Stomach (tissue), 9 donors: Measurements from ENCODE around the gene PPP2R3B. TPM values are rescaled to one million over a fixed set of nuclear protein-coding genes. Genes with fewer than 3 reads are reported as not detected.
"Not testable (repeated sequence)": the region's sequence is repeated elsewhere in the genome, so short reads cannot be mapped to it uniquely, and the experiment has no call there.

Experiments
- DNase-seq, 2 donors: peaks; one replicate each; pipeline versions ENCODE4 v3.0.0 to v3.0.0-alpha.2; 2013 to 2019
- H3K27ac ChIP-seq, 5 donors: fragments of 200-600 bp in 4 of 5; sonication (generic) in 4 of 5; one replicate each; pipeline ENCODE4 v1.5.1; 2013 to 2019; ENCODE audit warnings: mild to moderate bottlenecking in 1 of 5, moderate library complexity in 1 of 5
- H3K27me3 ChIP-seq, 3 donors: fragments of 200-600 bp; sonication (generic); one replicate each; pipeline ENCODE4 v1.5.1; 2017 to 2019; ENCODE audit warnings: mixed run types in 1 of 3
- H3K36me3 ChIP-seq, 4 donors: fragments of 200-600 bp; sonication (generic); 1 replicate in 3 of 4; 2 replicates in 1 of 4; pipeline ENCODE4 v1.5.1; 2016 to 2019
- H3K4me1 ChIP-seq, 4 donors: fragments of 200-600 bp; sonication (generic); one replicate each; pipeline ENCODE4 v1.5.1; 2016 to 2019
- H3K4me3 ChIP-seq, 4 donors: fragments of 200-600 bp; sonication (generic) in 3 of 4; one replicate each; pipeline ENCODE4 v1.5.1; 2016 to 2019; ENCODE audit warnings: mild to moderate bottlenecking in 1 of 4
- H3K9me3 ChIP-seq, 4 donors: fragments of 200-600 bp; sonication (generic); one replicate each; pipeline ENCODE4 v1.5.1; 2016 to 2019
- EP300 ChIP-seq: sonication (generic); formaldehyde crosslinking; IDR thresholded peaks from one replicate; pipeline ENCODE4 v1.6.1; 2017; ENCODE audit warnings: antibody characterized with exemption
- POLR2A ChIP-seq, 4 donors: fragments of 450-650 bp; IDR thresholded peaks; one replicate each; pipeline ENCODE4 v1.6.1; 2016; ENCODE audit warnings: antibody characterized with exemption in 4 of 4, control low read depth in 2 of 4, mild to moderate bottlenecking in 1 of 4, moderate library complexity in 1 of 4
- POLR2AphosphoS5 ChIP-seq, 3 donors: sonication (generic); formaldehyde crosslinking; IDR thresholded peaks; one replicate each; pipeline ENCODE4 v1.6.1; 2016; ENCODE audit warnings: antibody characterized with exemption in 3 of 3
- WGBS, 5 donors: extraction: QIAGEN DNeasy Blood & Tissue Kit in 3 of 5; methylation state at CpG; one replicate each; pipeline versions ENCODE4 v1.1.5 to v1.1.7; 2013 to 2018; 5-methylcytosine and 5-hydroxymethylcytosine counted together
- intact Hi-C: fragments of 100-400 bp; cut with DNase I; formaldehyde crosslinking; loops from one replicate; pipeline ENCODE4 v1.15.1; 2023; ENCODE audit warnings: low total_unique reads
- polyA plus RNA-seq, 3 donors: library from polyadenylated mRNA; stranded (reverse); fragments of 200-250 nt; gene quantifications; one replicate each; pipeline ENCODE4 v1.2.3, GENCODE V29; 2013
- total RNA-seq, 5 donors: library from RNA; depleted of rRNA; stranded (reverse); fragments of >200 nt; gene quantifications; one replicate each; pipeline versions ENCODE4 v1.1.0 to v1.2.3, GENCODE V29; 2014 to 2016
- TF ChIP-seq, protein P1 (sequence below), 7 experiments: fragments of 450-650 bp in 4 of 7; fragments of 200-600 bp in 3 of 7; sonication (generic) in 3 of 7; IDR thresholded peaks; one replicate each; pipeline ENCODE4 v1.5.1; 2016 to 2019; ENCODE audit warnings: antibody characterized with exemption in 7 of 7, control low read depth in 2 of 7, mild to moderate bottlenecking in 1 of 7
- donor health status: healthy with polysubstance abuse.
- donor health status: Bipolar disorder and iron deficiency.
- donor health status: healthy.

PPP2R3B gene
- total and polyA plus RNA-seq, 8 donors: 5.3 to 31.7 (median 15.0) TPM

DNA sequence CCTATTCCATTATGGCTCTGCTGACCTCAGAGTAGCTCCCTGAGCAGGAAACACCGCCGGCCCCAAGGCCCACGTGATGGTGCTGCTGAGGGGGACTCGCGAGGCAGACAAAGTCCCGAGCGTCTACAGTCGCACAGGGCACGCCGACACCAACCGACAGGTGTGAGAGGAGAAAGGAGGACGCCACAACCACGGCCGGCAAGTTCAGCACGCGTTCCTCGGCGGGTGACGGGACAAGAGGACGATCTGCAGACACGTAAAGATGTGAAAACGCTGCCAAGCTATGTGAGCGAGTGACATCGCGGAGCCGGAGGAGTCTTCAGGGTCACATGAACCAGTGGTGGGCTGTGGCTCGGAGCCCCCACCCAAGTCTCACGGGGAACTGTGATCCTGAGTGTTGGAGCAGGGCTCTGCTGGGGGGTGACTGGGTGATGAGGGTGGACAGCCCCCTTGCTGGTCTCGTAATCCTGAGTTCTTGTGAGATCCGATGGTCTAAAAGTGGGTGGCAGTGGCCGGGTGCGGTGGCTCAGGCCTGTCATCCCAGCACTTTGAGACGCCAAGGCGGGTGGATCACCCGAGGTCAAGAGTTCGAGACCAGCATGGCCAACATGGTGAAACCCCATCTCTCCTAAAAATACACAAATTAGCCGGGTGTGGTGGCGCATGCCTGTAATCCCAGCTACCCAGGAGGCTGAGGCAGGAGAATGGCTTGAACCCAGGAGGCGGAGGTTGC is 34.0 kb downstream of the PPP2R3B start:
- DNase-seq: no peak
- 96 to 98% (median 97%) methylated on average over 38 to 39 of the region's 39 CpGs for WGBS, 5 donors
- intact Hi-C loops: no loop called here
- H3K36me3 ChIP-seq: peaks cover 0 to 21% (median 7%) of the 10 kb centered on the region in 4 donors
- H3K9me3 ChIP-seq: no peaks in the 10 kb centered on the region
- H3K4me3 ChIP-seq: no peak overlapping the region
- H3K27ac ChIP-seq: no peak overlapping the region
- H3K27me3 ChIP-seq: no peaks in the 10 kb centered on the region
- H3K4me1 ChIP-seq: no peaks in the 10 kb centered on the region
- TF ChIP-seq, protein P1, sequence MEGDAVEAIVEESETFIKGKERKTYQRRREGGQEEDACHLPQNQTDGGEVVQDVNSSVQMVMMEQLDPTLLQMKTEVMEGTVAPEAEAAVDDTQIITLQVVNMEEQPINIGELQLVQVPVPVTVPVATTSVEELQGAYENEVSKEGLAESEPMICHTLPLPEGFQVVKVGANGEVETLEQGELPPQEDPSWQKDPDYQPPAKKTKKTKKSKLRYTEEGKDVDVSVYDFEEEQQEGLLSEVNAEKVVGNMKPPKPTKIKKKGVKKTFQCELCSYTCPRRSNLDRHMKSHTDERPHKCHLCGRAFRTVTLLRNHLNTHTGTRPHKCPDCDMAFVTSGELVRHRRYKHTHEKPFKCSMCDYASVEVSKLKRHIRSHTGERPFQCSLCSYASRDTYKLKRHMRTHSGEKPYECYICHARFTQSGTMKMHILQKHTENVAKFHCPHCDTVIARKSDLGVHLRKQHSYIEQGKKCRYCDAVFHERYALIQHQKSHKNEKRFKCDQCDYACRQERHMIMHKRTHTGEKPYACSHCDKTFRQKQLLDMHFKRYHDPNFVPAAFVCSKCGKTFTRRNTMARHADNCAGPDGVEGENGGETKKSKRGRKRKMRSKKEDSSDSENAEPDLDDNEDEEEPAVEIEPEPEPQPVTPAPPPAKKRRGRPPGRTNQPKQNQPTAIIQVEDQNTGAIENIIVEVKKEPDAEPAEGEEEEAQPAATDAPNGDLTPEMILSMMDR (IDR thresholded peaks at IDR 0.05): no peak
- TF ChIP-seq EP300: no peak
- TF ChIP-seq POLR2A (IDR thresholded peaks at IDR 0.05): no peak
- TF ChIP-seq POLR2AphosphoS5 (IDR thresholded peaks at IDR 0.05): no peak

DNA sequence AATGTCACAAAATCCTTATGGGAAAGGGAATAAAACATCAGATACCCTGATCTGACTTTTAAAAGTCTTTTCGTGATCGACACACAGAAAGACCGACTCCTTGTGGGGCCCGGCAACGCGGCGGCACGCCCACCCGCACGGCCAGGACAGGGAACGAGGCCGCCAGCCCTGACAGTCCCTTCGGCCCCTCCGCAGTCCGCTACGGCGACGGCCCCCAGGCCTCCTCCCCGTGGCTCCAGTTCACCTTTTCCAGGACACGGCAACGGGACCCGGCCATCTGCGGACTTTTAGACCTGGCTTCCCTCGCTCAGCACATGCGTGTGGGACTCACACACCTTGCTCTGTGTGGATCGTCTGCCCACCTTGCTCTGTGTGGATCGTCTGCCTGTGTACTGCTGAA is 34.5 kb downstream of the PPP2R3B start:
- Histone ChIP-seq H3K27me3 (no peaks in the 10 kb centered on the region), H3K4me3 (no peak overlapping the region), H3K36me3 (peaks cover 0 to 21% (median 7%) of the 10 kb centered on the region in 4 donors), H3K27ac (no peak overlapping the region), H3K9me3 (no peaks in the 10 kb centered on the region), H3K4me1 (no peaks in the 10 kb centered on the region)
- TF ChIP-seq POLR2AphosphoS5 (IDR thresholded peaks at IDR 0.05): no peak
- TF ChIP-seq EP300: no peak
- TF ChIP-seq, protein P1 (IDR thresholded peaks at IDR 0.05): no peak
- TF ChIP-seq POLR2A (IDR thresholded peaks at IDR 0.05): no peak
- 96 to 98% (median 97%) methylated on average over 25 to 27 of the region's 27 CpGs for WGBS, 5 donors
- no peak for DNase-seq
- intact Hi-C loops: no loop called here

DNA sequence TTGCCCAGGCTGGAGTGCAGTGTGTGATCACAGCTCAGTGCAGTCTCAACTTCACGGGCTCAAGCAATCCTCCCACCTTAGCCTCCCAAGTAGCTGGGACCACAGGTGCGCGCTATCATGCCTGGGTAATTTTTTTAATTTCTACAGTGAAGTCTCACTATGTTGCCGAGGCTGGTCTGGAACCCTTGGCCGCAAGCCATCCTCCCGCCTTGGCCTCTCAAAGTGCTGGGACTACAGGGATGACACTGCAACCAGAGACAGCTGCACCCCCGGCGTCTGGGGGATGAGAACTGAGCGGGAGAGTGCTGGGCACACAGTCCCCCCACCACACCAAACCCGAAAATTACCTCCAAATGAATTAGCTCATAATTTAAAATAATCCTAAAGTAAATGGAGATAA is 35.0 kb downstream of the PPP2R3B start:
- no peak overlapping the region for H3K4me3 ChIP-seq
- no peaks in the 10 kb centered on the region for H3K4me1 ChIP-seq
- no peaks in the 10 kb centered on the region for H3K9me3 ChIP-seq
- no peaks in the 10 kb centered on the region for H3K27me3 ChIP-seq
- peaks cover 0 to 22% (median 9%) of the 10 kb centered on the region in 4 donors for H3K36me3 ChIP-seq
- WGBS, 5 donors: 92 to 97% (median 96%) methylated on average over 10 of the region's 10 CpGs
- no peak for DNase-seq
- intact Hi-C loops: no loop called here
- TF ChIP-seq, protein P1 (IDR thresholded peaks at IDR 0.05): no peak
- TF ChIP-seq POLR2AphosphoS5 (IDR thresholded peaks at IDR 0.05): no peak
- TF ChIP-seq EP300: no peak
- no peak for TF ChIP-seq POLR2A (IDR thresholded peaks at IDR 0.05)
- no peak overlapping the region for H3K27ac ChIP-seq

DNA sequence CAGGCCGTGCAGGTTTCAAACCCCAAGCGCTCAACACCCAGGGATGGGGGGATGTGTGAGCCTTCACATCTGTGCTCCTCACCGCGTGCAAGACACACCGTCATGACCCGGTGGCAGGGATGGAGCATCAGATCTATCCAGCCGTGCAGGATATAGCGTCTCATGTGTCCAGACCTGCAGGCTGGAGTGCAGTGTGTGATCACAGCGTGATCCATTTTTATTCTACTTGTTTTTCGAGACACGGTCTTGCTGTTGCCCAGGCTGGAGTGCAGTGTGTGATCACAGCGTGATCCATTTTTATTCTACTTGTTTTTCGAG is 35.4 kb downstream of the PPP2R3B start:
- intact Hi-C loops, H3K4me3 ChIP-seq, H3K27ac ChIP-seq, DNase-seq, H3K9me3 ChIP-seq, H3K27me3 ChIP-seq, H3K4me1 ChIP-seq: not testable (repeated sequence)
- H3K36me3 ChIP-seq: peaks cover 0 to 26% (median 13%) of the 10 kb centered on the region in 4 donors
- 91 to 98% (median 97%) methylated on average over 11 to 13 of the region's 13 CpGs for WGBS, 5 donors
